HT-29 (cell line): Measurements from ENCODE around the gene DHDH. TPM values are rescaled to one million over a fixed set of nuclear protein-coding genes. Genes with fewer than 3 reads are reported as not detected.
A peak's percentile ranks its signal among the peaks of the same experiment; 100 is the strongest.

Experiments
- DNase-seq: peaks from one replicate; pipeline ENCODE4 v3.0.0-alpha.2; 2015; ENCODE audit warnings: low spot score
- small RNA-seq: library from RNA; depleted of rRNA; stranded (forward); fragments of <200 nt; gene quantifications from one replicate; pipeline ENCODE3, GENCODE V24; 2014
- total RNA-seq: library from RNA; depleted of rRNA; stranded (reverse); fragments of >200 nt; shearing (Covaris generic); gene quantifications from 2 replicates; pipeline ENCODE4 v1.2.3, GENCODE V29; 2014; rRNA removed

DHDH gene
- total RNA-seq, 1 experiment from 2014 or later, result 0.10 TPM

DNA sequence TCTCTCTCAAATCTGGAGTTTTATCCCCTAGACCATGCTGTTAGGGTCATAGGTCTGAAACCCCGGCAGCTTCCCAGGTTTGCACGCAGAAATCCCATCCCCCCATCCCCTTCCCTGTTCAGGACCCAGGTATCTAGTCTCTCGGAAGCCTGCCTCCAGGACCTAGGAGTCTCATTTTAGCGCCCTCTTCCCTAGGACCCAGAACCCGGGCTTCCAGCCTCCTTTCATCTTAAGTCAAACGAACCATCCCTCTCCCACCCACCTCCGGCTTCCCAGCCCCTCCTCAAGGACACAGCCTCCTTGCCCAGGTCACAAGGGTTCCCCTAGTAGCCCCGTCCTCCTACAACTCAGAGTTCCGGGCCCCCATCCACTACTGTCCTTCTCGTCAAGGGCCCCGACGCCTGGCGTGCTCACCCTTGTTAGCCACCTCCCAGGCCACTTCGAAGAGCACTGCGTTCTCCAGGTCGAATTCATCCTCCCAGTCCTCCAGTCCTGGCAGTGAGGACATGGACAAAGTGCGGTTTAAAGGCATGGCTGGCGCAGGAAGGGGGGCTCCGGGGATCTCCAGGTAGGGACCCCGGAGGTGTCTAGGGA lies 59.2 kb downstream of the DHDH start:
- peak; percentile 55 for DNase-seq

DNA sequence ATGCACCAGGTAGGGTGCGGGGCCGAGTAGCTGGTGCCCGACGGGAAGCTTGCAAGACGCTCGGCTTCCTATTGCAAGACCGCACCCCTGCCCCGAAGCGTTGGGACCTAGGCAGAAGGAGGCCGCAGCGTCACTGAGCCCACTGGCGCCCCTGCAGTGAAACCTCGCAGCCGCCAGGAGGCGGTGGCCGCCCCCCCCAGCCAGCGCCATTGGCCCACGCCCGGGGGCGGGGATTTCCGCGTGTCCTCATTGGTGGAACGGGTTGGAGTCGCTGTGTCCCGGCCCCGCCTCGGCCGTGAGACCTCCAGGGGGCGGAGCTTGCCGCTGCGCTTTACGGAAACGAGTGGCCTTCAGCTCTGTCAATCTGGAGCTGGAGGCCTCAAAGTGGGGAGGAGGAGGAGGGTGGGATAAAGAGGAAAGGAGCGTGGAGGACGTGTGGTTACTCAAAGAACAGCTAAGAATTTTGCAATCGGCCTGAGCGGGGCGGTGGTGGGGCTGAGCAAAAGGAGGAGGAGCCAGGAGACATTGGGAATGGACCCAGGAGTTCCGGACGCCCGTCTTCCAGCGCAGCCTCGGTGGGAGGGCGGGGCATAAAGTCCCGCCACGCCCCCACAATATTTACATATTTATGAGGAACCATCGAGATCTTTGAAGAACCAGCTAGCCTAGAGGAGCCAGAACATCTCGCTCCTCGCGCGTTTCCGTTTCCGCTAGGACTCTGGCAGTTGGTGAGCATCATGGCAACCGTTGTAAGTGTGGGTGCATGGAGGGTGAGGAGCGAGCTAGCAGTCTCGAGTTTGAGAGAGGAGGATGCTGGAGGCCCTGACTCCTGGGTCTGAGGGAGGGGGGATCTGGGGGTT lies 59.9 kb downstream of the DHDH start, which contains the start of the genes GYS1 and RUVBL2:
Gene GYS1 (minus strand): TSS at position 135 of the 860 bp plus-strand sequence. CDS start 197 bp downstream, outside the sequence.
Gene RUVBL2 (plus strand): TSS at position 713 of the 860 bp plus-strand sequence. CDS start 25 bp downstream, at position 738.
- DNase-seq, result peak; percentile 100

DNA sequence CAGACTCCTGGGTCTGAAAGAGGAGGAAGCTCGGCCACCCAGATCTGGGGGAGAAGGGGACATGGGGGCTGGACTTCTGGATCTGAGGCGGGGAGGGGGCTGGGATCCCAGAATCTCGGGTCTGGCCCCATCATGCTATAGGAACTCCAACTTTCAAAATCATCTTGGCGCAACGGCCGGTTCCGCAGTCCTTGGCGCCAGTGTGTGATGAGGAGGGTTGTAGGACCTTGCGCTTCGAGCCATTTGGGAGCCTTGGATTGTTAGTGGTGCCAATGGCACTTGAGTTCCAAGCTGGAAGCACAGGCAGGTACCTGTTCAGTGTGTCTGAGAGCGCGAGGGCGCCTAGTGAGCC lies 60.5 kb downstream of the DHDH start:
- peak; percentile 54 for DNase-seq

Small RNAs within 50 kb of the gene (small RNA-seq; reads per million reads assigned to genes)
- not detected for gene AC026803.1

Other genes starting within 250 kb of the DHDH start
- gene FUT2, start 237.7 kb upstream of the DHDH start, total RNA-seq, result 14.3 and 21.0 TPM in 2 replicates
- gene MAMSTR, start 214.0 kb upstream of the DHDH start, total RNA-seq, result 0.73 and 0.84 TPM in 2 replicates
- gene RASIP1, start 193.1 kb upstream of the DHDH start, total RNA-seq, result 0.34 and 0.61 TPM in 2 replicates
- 0.05 and 0.58 TPM in 2 replicates for gene IZUMO1, start 186.8 kb upstream of the DHDH start, total RNA-seq
- 4.6 and 6.3 TPM in 2 replicates for gene FUT1, start 181.1 kb upstream of the DHDH start, total RNA-seq
- gene FGF21, start 178.2 kb upstream of the DHDH start, total RNA-seq, result not detected in 2 replicates
- gene BCAT2, start 122.7 kb upstream of the DHDH start, total RNA-seq, result 62.8 and 65.7 TPM in 2 replicates
- not detected in 2 replicates for gene HSD17B14, start 97.2 kb upstream of the DHDH start, total RNA-seq
- gene PLEKHA4, start 65.1 kb upstream of the DHDH start, total RNA-seq, result 3.9 and 5.4 TPM in 2 replicates
- gene PPP1R15A, start 61.3 kb upstream of the DHDH start, total RNA-seq, result 152 and 165 TPM in 2 replicates
- not detected in 2 replicates for gene TULP2, start 35.0 kb upstream of the DHDH start, total RNA-seq
- gene NUCB1, start 33.4 kb upstream of the DHDH start, total RNA-seq, result 160 and 185 TPM in 2 replicates
- gene BAX, start 21.2 kb downstream of the DHDH start, total RNA-seq, result 185 and 213 TPM in 2 replicates
- 5,979 and 6,365 TPM in 2 replicates for gene FTL, start 31.6 kb downstream of the DHDH start, total RNA-seq
- gene GYS1, start 59.6 kb downstream of the DHDH start, total RNA-seq, result 67.1 and 71.5 TPM in 2 replicates
- 562 and 566 TPM in 2 replicates for gene RUVBL2, start 60.2 kb downstream of the DHDH start, total RNA-seq
- gene LHB, start 83.4 kb downstream of the DHDH start, total RNA-seq, result not detected in 2 replicates
- gene CGB3, start 90.6 kb downstream of the DHDH start, total RNA-seq, result not detected in 2 replicates
- gene CGB2, start 98.2 kb downstream of the DHDH start, total RNA-seq, result not detected in 2 replicates
- gene CGB1, start 103.2 kb downstream of the DHDH start, total RNA-seq, result 1.5 TPM in 1 of 2 replicates, not detected in the other
- gene CGB5, start 110.1 kb downstream of the DHDH start, total RNA-seq, result not detected in 2 replicates
- gene CGB8, start 115.4 kb downstream of the DHDH start, total RNA-seq, result not detected in 2 replicates
- gene CGB7, start 124.0 kb downstream of the DHDH start, total RNA-seq, result not detected in 2 replicates
- 0.29 TPM in 1 of 2 replicates, not detected in the other for gene NTF4, start 131.1 kb downstream of the DHDH start, total RNA-seq
- not detected in 2 replicates for gene KCNA7, start 139.0 kb downstream of the DHDH start, total RNA-seq
- gene SNRNP70, start 151.8 kb downstream of the DHDH start, total RNA-seq, result 994 and 1,107 TPM in 2 replicates
- gene LIN7B, start 180.7 kb downstream of the DHDH start, total RNA-seq, result 12.0 and 19.9 TPM in 2 replicates
- 5.9 and 6.0 TPM in 2 replicates for gene C19orf73, start 185.4 kb downstream of the DHDH start, total RNA-seq
- 22.9 and 30.1 TPM in 2 replicates for gene PPFIA3, start 185.8 kb downstream of the DHDH start, total RNA-seq
- 0.08 TPM in 1 of 2 replicates, not detected in the other for gene HRC, start 221.7 kb downstream of the DHDH start, total RNA-seq
- gene TRPM4, start 224.1 kb downstream of the DHDH start, total RNA-seq, result 28.7 and 33.7 TPM in 2 replicates